Mucosa of stomach (tissue), 1 donor: Measurements from ENCODE around the gene OS9.

Source experiments
- H3K27me3 ChIP-seq: one replicate; pipeline ENCODE4 v1.7.0; 2013; ENCODE audit warnings: mild to moderate bottlenecking, low read length; ENCODE audit not compliant: control insufficient read depth, insufficient read depth
- H3K36me3 ChIP-seq: one replicate; pipeline ENCODE4 v1.7.0; 2013; ENCODE audit warnings: low read length; ENCODE audit not compliant: control insufficient read depth, insufficient read depth
- H3K4me1 ChIP-seq: one replicate; pipeline ENCODE4 v1.7.0; 2013; ENCODE audit warnings: mild to moderate bottlenecking, low read length; ENCODE audit not compliant: control insufficient read depth, insufficient read depth
- H3K4me3 ChIP-seq: one replicate; pipeline ENCODE4 v1.7.0; 2013; ENCODE audit warnings: low read length
- H3K9ac ChIP-seq: one replicate; pipeline ENCODE4 v1.7.0; 2013; ENCODE audit warnings: mild to moderate bottlenecking, low read length, moderate library complexity
- H3K9me3 ChIP-seq: one replicate; pipeline ENCODE4 v1.7.0; 2013; ENCODE audit warnings: mild to moderate bottlenecking, low read length, moderate library complexity; ENCODE audit not compliant: control insufficient read depth
- donor health status: Pancreatic carcinoma.

OS9 gene

DNA sequence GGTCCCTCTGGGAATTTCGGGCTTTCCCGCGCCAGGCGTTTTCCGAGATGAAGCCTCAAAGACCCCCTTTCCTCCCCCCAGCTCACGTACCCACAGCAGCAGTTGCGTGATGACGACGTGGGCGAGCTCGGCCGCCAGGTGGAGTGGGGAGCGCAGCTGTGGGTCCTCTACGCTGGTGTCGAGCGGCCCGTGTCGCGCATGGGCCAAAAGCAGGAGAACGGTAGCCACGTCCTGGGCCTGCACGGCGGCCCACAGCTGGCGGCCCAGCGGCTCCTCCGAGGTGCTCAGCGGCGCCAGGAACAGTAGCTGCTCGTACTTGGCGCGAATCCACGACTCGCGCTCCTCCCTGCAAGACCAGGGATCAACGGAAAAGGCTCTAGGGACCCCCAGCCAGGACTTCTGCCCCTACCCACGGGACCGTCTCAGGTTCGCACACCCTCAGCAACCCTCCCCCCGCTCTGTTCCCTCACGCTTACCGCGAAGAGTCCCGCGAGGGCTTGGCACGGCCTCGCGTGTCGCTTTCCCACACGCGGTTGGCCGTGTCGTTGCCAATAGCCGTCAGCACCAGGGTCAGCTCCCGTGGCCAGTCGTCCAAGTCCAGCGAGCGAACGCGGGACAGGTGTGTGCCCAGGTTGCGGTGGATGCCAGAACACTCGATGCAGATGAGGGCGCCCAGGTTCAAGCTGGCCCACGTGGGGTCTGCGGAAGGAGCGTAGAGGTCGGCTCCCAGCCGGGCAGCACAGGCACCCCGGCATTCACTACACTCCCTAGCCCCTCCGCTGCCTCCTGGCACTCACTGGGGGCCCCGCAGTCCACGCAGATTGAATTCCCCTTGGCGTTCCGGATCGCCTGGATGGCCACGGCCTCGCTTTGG, 33.2 kb downstream of the OS9 start:
- Histone ChIP-seq H3K4me1 (peaks cover 13% of the 10 kb centered on the region), H3K9ac (peak overlapping the region; percentile 74), H3K36me3 (no peaks in the 10 kb centered on the region), H3K9me3 (no peaks in the 10 kb centered on the region), H3K4me3 (peak overlapping the region; percentile 19), H3K27me3 (peaks cover 30% of the 10 kb centered on the region)

DNA sequence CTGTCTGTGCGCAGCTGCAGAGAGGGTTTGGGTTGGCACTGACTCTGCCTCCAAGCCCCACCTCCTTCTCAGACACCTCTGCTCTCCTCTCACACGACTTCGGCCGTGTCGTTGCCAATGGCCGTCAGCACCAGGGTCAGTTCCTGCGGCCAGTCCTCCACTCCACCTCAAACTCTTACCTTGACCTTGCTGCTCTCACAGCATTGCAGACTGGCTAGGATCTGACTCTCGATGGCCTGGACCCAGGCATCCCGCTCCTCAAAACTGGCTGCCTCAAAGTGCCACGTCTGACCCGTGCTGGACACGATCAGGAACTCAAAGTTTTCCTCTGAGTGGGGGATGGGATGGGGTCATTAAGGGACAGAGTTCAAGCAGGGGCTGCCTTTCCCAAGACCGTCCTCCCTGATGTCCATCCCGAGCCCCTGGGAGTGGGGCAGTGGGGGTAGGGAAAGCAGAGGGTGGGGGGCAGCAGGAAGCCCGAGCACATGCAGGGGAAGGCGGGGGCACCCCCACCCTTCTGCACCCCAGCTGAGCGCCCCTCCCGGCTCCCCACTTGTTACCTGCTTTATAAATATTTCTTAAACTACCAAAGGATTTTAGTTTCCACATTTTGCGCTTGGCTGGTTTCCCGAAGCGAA, 33.9 kb downstream of the OS9 start:
- no peak overlapping the region for H3K4me3 ChIP-seq
- H3K36me3 ChIP-seq: no peaks in the 10 kb centered on the region
- peaks cover 13% of the 10 kb centered on the region for H3K4me1 ChIP-seq
- H3K27me3 ChIP-seq: peaks cover 37% of the 10 kb centered on the region
- no peak overlapping the region for H3K9ac ChIP-seq
- no peaks in the 10 kb centered on the region for H3K9me3 ChIP-seq

DNA sequence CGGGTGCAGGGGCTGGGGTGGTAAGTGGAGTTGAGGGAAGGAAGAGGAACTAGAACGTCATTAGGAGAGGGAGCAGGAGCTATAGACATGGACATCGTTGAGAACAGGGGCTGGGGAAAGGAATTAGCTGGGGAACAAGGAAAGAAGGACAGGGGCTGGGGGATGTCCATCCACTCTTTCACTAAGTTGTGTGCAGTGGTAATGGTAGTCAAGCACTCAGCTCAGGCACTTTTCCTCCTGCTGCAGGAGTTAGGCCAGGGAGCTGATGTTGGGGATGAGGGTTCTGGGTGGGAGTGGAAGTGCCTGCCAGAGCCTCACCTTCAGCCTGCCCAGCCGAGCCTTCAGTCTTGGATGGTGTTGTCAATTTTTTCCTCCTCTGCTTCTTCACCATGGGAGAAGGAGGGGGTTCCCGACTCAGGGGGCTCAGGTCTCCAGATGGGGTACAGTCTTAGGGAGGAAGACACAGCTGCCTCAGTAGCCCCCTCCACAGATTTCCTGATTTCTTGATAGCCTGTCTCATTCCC, 35.5 kb downstream of the OS9 start:
- Histone ChIP-seq H3K36me3 (no peaks in the 10 kb centered on the region), H3K9ac (no peak overlapping the region), H3K9me3 (no peaks in the 10 kb centered on the region), H3K27me3 (peaks cover 52% of the 10 kb centered on the region), H3K4me1 (peaks cover 13% of the 10 kb centered on the region), H3K4me3 (no peak overlapping the region)

DNA sequence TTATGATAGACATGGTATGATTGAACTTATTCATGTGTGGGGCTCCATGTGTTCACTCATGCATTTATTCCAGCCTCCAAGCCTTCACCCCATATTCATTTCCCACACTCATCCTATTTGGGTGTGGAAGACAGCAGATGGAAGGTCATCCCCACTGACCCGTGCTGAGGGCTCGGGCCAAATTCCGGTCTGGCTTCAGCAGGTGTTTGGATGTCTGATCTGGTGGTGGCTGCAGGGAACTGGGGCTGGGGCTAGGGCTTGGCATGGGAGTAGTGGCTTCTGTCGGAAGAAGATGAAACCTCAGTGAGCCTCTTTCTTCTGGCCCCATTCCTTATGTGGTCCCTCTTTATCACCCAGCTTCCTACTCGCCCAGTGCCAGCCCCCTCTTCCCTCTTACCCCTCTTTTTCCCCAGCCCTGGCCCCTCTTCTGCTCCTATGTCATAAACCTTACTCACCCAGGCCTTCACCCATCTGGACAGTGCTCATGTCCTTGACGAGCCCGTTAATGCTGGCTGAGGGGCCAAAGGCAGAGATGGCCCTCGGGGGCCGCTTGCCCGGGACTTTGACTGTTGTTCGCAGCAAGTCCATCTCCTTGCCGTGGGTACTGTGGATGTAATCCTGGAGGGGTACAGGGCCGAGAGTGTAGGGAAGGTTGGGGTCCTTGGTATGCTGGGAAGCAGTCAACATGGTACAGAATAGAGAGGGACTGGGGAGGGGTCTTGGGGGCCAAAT, 36.6 kb downstream of the OS9 start:
- Histone ChIP-seq H3K4me3 (no peak overlapping the region), H3K36me3 (no peaks in the 10 kb centered on the region), H3K4me1 (peaks cover 21% of the 10 kb centered on the region), H3K9me3 (no peaks in the 10 kb centered on the region), H3K27me3 (peaks cover 59% of the 10 kb centered on the region), H3K9ac (no peak overlapping the region)

DNA sequence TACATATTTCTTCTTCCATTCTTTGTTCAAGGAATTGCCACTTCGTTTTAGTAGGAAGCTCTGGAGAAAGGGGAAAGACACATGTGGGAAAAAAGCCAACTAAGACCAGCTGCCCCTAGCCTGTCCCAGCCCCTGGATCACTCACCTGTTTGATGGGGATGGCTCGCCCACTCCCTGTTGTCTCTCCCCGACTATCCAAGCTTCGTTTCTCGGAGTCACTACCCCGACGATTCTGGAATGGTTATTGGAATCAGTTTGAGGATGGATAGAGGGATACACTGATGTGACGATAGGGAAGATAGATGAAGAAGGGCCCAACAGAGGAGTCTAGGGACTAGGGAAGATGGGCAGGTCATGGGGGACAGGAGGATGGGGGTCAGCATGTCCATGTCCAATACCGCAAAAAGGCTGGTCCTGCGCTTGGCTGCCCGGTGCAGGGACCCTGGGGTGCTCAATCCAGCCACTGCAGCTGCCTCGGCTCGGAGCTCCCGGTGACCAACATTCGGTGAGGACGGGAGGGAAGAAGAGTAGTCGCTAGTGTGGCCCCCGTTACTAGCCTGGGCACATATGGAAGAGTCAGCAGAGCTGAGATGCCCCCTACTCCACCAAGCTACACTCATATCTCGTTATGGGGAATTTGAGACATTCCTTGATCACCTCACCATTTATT, 37.6 kb downstream of the OS9 start:
- no peak overlapping the region for H3K9ac ChIP-seq
- no peaks in the 10 kb centered on the region for H3K36me3 ChIP-seq

DNA sequence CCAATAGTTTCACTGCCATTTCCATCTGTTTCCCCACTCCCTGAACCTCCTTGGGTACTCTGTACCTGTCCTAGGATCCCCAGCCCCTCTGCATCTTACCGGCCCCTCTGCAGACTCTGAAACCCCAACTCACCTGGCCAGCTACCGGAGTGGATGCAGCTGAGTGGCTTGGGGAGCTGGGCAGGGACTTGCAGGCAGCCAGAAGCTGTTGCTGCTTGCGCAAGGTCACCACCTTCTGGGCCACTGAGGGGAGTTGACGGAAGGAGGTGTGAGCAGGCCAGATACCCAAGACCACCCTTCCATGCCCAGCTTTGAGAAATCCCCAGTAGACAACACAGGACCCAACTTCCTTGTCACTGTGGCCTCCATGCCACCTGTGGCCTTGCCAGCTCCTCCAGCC, 38.3 kb downstream of the OS9 start:
- Histone ChIP-seq H3K4me3 (no peak overlapping the region), H3K36me3 (no peaks in the 10 kb centered on the region), H3K27me3 (peaks cover 67% of the 10 kb centered on the region), H3K9me3 (no peaks in the 10 kb centered on the region), H3K9ac (no peak overlapping the region), H3K4me1 (peaks cover 15% of the 10 kb centered on the region)

More for the DNA sequence above, 37.6 kb downstream of the OS9 start:
- Histone ChIP-seq H3K27me3 (peaks cover 66% of the 10 kb centered on the region), H3K4me3 (no peak overlapping the region), H3K9me3 (no peaks in the 10 kb centered on the region), H3K4me1 (peaks cover 16% of the 10 kb centered on the region)

DNA sequence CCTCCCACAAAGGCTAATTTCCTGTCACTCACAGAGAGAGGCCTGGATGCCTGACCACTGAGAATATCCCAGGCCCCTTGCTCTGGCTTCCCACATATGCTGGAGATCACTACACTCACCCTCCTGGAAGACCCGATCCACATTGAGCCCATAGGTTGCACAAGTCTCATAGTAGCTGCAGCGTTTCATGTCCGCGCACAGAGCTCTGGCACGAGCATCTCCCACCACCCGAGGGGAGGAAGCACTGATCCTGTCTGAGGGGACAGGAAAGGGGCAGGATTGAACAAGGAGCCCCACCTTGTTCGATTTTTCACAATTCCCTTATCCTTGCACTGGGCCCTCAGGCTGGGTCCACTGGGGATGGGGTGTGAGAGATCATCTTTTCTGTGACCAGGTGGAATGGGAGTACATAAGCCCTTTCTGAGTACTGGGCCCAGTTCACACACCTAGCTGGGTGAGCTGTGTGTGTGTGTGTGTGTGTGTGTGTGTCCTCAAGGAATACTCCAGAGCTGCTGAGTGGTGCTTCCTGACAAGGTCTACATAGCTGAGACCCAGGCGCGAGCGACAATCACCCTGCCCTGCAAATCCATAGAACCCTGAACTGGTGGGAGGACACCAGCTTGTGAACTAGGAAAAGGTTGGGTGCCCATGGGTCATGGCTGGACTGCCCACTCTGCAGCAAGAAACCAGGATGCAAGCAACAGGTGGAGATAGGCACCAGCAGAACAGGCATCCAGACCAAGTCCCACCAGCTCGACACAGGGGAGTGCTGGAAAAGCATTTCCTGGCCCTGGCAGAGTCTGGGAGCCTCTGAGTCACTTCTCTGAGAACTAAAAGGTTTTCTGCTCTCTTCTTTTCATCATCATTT, 39.0 kb downstream of the OS9 start:
- Histone ChIP-seq H3K27me3 (peaks cover 67% of the 10 kb centered on the region), H3K4me1 (peaks cover 15% of the 10 kb centered on the region), H3K4me3 (no peak overlapping the region), H3K36me3 (no peaks in the 10 kb centered on the region), H3K9ac (no peak overlapping the region), H3K9me3 (no peaks in the 10 kb centered on the region)

DNA sequence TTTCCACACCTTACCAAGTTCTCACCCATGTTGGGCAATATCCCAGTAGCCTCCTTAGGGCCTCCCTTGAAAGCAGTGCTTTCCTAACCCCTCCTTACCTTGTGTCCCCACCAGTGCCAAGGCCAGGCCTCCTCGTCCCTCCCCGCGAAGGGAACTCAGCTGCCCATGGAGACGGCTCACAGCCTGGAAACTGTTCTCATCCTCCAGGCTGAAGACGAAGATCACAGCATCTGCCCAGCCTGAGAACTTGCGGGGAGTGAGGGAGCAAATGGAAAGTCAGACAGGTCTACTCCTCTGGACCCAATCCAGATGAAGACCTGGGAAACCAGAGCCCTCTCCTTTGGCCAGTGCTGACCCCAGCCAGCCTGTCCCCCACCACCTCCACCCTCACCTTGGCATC, 40.0 kb downstream of the OS9 start:
- peaks cover 70% of the 10 kb centered on the region for H3K27me3 ChIP-seq
- no peaks in the 10 kb centered on the region for H3K9me3 ChIP-seq
- no peak overlapping the region for H3K9ac ChIP-seq
- H3K4me1 ChIP-seq: peaks cover 15% of the 10 kb centered on the region
- H3K36me3 ChIP-seq: no peaks in the 10 kb centered on the region
- H3K4me3 ChIP-seq: no peak overlapping the region

DNA sequence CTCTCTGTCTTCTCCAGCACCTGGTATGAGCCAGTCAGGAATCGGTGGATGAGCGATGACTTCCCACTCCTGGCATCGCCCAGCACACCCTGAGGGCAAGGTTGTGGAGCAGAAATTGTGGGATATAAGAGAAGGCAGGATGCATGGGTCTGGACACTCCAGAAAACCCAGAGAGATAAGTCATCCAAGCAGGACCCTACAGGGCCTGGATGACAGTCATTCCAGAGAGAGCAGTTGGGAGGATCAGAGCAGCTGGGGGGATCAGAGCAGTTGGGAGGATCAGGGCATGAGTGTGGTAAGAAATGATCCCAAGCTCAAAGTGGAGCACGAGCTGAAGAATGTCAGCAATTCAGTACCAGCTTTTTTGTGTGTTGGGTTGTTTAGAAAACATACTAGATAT, 40.7 kb downstream of the OS9 start:
- no peak overlapping the region for H3K9ac ChIP-seq
- H3K36me3 ChIP-seq: no peaks in the 10 kb centered on the region
- H3K27me3 ChIP-seq: peaks cover 77% of the 10 kb centered on the region
- no peak overlapping the region for H3K4me3 ChIP-seq
- H3K4me1 ChIP-seq: peaks cover 15% of the 10 kb centered on the region
- H3K9me3 ChIP-seq: no peaks in the 10 kb centered on the region

DNA sequence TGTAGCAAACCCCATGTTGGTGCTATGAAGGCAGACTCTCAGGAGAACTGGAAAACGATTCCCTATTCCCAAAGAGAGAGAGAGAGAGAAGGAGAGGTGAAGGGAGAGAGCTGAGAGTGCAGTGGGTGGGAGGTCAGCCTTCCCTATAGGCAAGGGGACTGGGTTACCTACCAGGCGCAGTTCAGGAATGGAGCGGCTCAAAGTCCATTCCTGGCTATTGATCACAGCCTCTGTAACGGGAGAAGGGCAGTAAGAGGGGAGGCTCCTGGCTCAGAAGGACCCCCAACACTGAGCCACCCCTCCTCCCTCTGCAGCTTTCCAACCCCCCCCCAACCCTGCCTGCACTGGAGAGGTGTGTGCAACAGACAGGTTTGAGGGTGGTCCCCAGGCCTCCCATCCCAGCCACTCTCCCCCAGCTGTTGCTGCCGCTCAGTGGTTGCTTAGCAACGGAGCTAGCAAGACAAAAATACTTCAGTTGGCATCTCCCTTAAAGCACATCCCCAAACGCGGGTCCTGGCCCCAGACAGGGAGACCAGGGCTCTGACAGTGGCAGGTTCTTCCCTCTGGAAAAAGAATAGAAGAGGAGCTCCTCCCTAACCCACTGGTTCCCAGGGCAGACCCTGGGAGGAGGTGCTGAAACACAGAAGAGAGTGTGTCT, 41.4 kb downstream of the OS9 start:
- H3K9me3 ChIP-seq: no peaks in the 10 kb centered on the region
- H3K36me3 ChIP-seq: no peaks in the 10 kb centered on the region
- peaks cover 15% of the 10 kb centered on the region for H3K4me1 ChIP-seq
- H3K9ac ChIP-seq: no peak overlapping the region
- no peak overlapping the region for H3K4me3 ChIP-seq
- H3K27me3 ChIP-seq: peaks cover 84% of the 10 kb centered on the region
